Panc1 (cell line): ENCODE data around the gene PHF20. TPM values are rescaled to one million over a fixed set of nuclear protein-coding genes. Genes with fewer than 3 reads are reported as not detected.
"Not testable (repeated sequence)": the region's sequence is repeated elsewhere in the genome, so short reads cannot be mapped to it uniquely, and the experiment has no call there.

Source experiments
- ATAC-seq: fragments of 200-7000 bp; cut with Tn5 transposase; 2 replicates; pipeline ENCODE4 v1.9.1; 2020; ENCODE audit warnings: mild to moderate bottlenecking, moderate library complexity
- BruUV-seq: library from RNA; stranded (reverse); fragments of 400-500 nt; replicated peaks from 2 replicates; lab custom pipeline; 2021; lab: Mats Ljungman, UMichigan
- CTCF ChIA-PET: fragments of 300-600 bp; sonication (Branson Sonifier 250); formaldehyde crosslinking; loops from one replicate; lab custom pipeline; 2022; ENCODE audit warnings: antibody characterized with exemption; lab: Charles Lee
- POLR2A ChIA-PET: fragments of 300-600 bp; sonication (Branson Sonifier 250); formaldehyde crosslinking; loops from one replicate; lab custom pipeline; 2022; ENCODE audit warnings: antibody characterized with exemption; lab: Charles Lee
- DNase-seq: peaks from one replicate; pipeline ENCODE4 v3.0.0-alpha.2; 2010; ENCODE audit warnings: low read depth, low spot score
- H3K27ac ChIP-seq: 2 replicates; pipeline ENCODE4 v1.5.1; 2011; ENCODE audit warnings: mild to moderate bottlenecking, low read length, inconsistent platforms
- H3K27me3 ChIP-seq: fragments of 200-500 bp; sonication (Bioruptor generic); 2 replicates; pipeline ENCODE4 v1.6.0; 2014; ENCODE audit warnings: low read length, inconsistent platforms; ENCODE audit not compliant: control insufficient read depth, insufficient read depth
- H3K36me3 ChIP-seq: fragments of 200-500 bp; sonication (Bioruptor generic); 2 replicates; pipeline ENCODE4 v1.5.1; 2014; ENCODE audit warnings: inconsistent platforms, mild to moderate bottlenecking, low read length, moderate library complexity; ENCODE audit not compliant: control insufficient read depth, insufficient read depth
- H3K4me1 ChIP-seq: 2 replicates; pipeline ENCODE4 v1.5.1; 2011; ENCODE audit warnings: inconsistent platforms, mild to moderate bottlenecking, low read length, moderate library complexity; ENCODE audit not compliant: control insufficient read depth, insufficient read depth
- H3K4me3 ChIP-seq, 2 experiments: 2 replicates each; pipeline ENCODE4 v1.5.1; 2011 to 2012; ENCODE audit warnings: low read depth in 2 of 2, low read length in 2 of 2, mild to moderate bottlenecking in 2 of 2, inconsistent platforms in 1 of 2, moderate library complexity in 1 of 2
- H3K9me3 ChIP-seq: fragments of 200-500 bp; sonication (Bioruptor generic); 2 replicates; pipeline ENCODE4 v1.5.1; 2014; ENCODE audit warnings: low read depth, mild to moderate bottlenecking, inconsistent platforms, low read length, moderate library complexity; ENCODE audit not compliant: control insufficient read depth, insufficient read depth
- CTCF ChIP-seq: fragments of 450-650 bp; IDR thresholded peaks from 2 replicates; pipeline ENCODE4 v1.5.1; 2017; ENCODE audit warnings: mild to moderate bottlenecking
- POLR2AphosphoS5 ChIP-seq: IDR thresholded peaks from 2 replicates; pipeline ENCODE4 v1.6.1; 2012; ENCODE audit warnings: mild to moderate bottlenecking, low read depth, low read length, moderate library complexity
- REST ChIP-seq, 2 experiments: IDR thresholded peaks; 2 replicates each; pipeline ENCODE4 v1.6.1; 2011 to 2012; ENCODE audit warnings: low read depth in 2 of 2, control low read depth in 1 of 2, low read length in 1 of 2, mild to moderate bottlenecking in 1 of 2, moderate library complexity in 1 of 2; ENCODE audit not compliant: insufficient read depth in 1 of 2
- SIN3A ChIP-seq: IDR thresholded peaks from 2 replicates; pipeline ENCODE4 v1.6.1; 2012; ENCODE audit warnings: low read depth, mild to moderate bottlenecking, low read length, moderate library complexity, borderline replicate concordance; ENCODE audit not compliant: insufficient read depth
- TCF7L2 ChIP-seq: IDR thresholded peaks from 2 replicates; pipeline ENCODE4 v1.6.1; 2011; ENCODE audit warnings: mild to moderate bottlenecking, low read depth, low read length, inconsistent platforms
- in situ Hi-C: cut with HindIII; loops from 2 replicates; pipeline ENCODE4 v1.10.0; 2016; ENCODE audit warnings: low sequenced_read_pairs, low pct_unique_long_range_greater_than_20kb
- intact Hi-C: fragments of 100-400 bp; cut with micrococcal nuclease; formaldehyde crosslinking; loops from one replicate; pipeline ENCODE4 v1.10.0; 2022; ENCODE audit not compliant: unreplicated experiment
- total RNA-seq: library from RNA; stranded (reverse); gene quantifications from one replicate; pipeline ENCODE4 v1.2.1, GENCODE V29; 2021; ENCODE audit not compliant: unreplicated experiment

Gene PHF20
- total RNA-seq, 1 experiment from 2014 or later, result 51.5 TPM

GRCh38 chr20:35994994-35995453, 223.2 kb downstream of the PHF20 start:
- Histone ChIP-seq H3K36me3 (no peaks in the 10 kb centered on the region), H3K27me3 (no peaks in the 10 kb centered on the region), H3K4me3 (no peak overlapping the region), H3K4me1 (no peaks in the 10 kb centered on the region; the same call in 1 of the 2 replicates), H3K27ac (no peak overlapping the region), H3K9me3 (no peaks in the 10 kb centered on the region)
- intact Hi-C loops (loop anchor here (1.0 kb wide), 1 partner anchor 143 kb away; no protein-coding TSS in a partner anchor), in situ Hi-C loops (no loop called here)
- ATAC-seq (peak; percentile 96), DNase-seq (peak; percentile 69)
- ChIA-PET CTCF (interaction anchor here (0.7 to 5.1 kb wide), 3 partner anchors 143 to 205 kb away, joined by 4 to 121 read pairs (median 5); no protein-coding TSS in a partner anchor), POLR2A (no interaction called here)
- peak; percentile 95 for TF ChIP-seq CTCF
- no peak for TF ChIP-seq REST (IDR thresholded peaks at IDR 0.05; ENCODE audit: insufficient read depth in 1 of 2, low read depth in 2 of 2, low read length in 1 of 2)
- no peak for TF ChIP-seq TCF7L2
- no peak for TF ChIP-seq POLR2AphosphoS5
- TF ChIP-seq SIN3A, result no peak
- BruUV-seq, result no TSS peak

GRCh38 chr20:35996492-35996891, 224.7 kb downstream of the PHF20 start:
- H3K27me3 ChIP-seq, intact Hi-C loops: not testable (repeated sequence)

More at GRCh38 chr20:35996492-35996891, 224.7 kb downstream of the PHF20 start:
- H3K9me3 ChIP-seq, H3K4me1 ChIP-seq, H3K27ac ChIP-seq, H3K36me3 ChIP-seq, ATAC-seq, DNase-seq, in situ Hi-C loops, BruUV-seq, H3K4me3 ChIP-seq: not testable (repeated sequence)
- CTCF ChIA-PET, result interaction anchor here (0.6 to 1.1 kb wide), 2 partner anchors 32 to 142 kb away, joined by 4 to 7 read pairs; no protein-coding TSS in a partner anchor
- POLR2A ChIA-PET, result interaction anchor here (0.6 kb wide), 1 partner anchor 106 kb away, joined by 4 read pairs; no protein-coding TSS in a partner anchor

Other genes starting within 250 kb of the PHF20 start
- gene C20orf173, start 242.4 kb upstream of the PHF20 start, total RNA-seq, result not detected
- gene ERGIC3, start 229.9 kb upstream of the PHF20 start, total RNA-seq, result 265 TPM
- gene SPAG4, start 156.2 kb upstream of the PHF20 start, total RNA-seq, result 17.6 TPM
- 217 TPM for gene CPNE1, start 107.1 kb upstream of the PHF20 start, total RNA-seq
- 100 TPM for gene RBM12, start 107.1 kb upstream of the PHF20 start, total RNA-seq
- 44.9 TPM for gene NFS1, start 72.7 kb upstream of the PHF20 start, total RNA-seq
- gene ROMO1, start 72.6 kb upstream of the PHF20 start, total RNA-seq, result 319 TPM
- gene RBM39, start 29.8 kb upstream of the PHF20 start, total RNA-seq, result 282 TPM
- 59.6 TPM for gene SCAND1, start 182.5 kb downstream of the PHF20 start, total RNA-seq
- gene CNBD2, start 196.6 kb downstream of the PHF20 start, total RNA-seq, result 3.7 TPM